ENCODE measurements around the gene CCDC170.
"Not testable (repeated sequence)": the region's sequence is repeated elsewhere in the genome, so short reads cannot be mapped to it uniquely, and the experiment has no call there.

Gene CCDC170, protein sequence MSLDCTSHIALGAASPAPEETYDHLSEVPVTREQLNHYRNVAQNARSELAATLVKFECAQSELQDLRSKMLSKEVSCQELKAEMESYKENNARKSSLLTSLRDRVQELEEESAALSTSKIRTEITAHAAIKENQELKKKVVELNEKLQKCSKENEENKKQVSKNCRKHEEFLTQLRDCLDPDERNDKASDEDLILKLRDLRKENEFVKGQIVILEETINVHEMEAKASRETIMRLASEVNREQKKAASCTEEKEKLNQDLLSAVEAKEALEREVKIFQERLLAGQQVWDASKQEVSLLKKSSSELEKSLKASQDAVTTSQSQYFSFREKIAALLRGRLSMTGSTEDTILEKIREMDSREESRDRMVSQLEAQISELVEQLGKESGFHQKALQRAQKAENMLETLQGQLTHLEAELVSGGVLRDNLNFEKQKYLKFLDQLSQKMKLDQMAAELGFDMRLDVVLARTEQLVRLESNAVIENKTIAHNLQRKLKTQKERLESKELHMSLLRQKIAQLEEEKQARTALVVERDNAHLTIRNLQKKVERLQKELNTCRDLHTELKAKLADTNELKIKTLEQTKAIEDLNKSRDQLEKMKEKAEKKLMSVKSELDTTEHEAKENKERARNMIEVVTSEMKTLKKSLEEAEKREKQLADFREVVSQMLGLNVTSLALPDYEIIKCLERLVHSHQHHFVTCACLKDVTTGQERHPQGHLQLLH

DNA sequence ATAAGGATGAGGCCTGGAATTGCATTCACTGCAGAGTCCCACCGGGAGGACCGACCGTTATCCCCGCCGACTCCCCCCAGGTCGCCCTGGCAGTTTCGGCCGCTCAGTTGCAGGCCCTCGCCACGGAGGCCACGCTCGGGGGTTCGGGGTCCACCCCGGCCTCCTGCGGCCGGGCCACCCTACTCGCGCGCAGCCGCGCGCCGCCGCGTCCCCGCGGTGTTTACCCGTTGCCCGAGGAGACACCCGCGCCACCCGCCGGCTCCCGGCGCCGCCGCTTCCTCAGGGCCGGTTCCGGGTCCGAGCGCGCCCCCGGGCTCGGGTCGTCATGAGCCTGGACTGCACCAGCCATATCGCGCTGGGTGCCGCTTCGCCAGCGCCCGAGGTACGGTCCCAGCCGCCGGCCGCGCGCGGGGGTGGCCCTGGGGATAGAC is at the start of gene CCDC170:
Gene CCDC170 (plus strand): TSS at position 214 of the 431 bp plus-strand sequence. CDS start 112 bp downstream, at position 326.
- DNase-seq (ENCODE audit: low spot score): no peak

DNA sequence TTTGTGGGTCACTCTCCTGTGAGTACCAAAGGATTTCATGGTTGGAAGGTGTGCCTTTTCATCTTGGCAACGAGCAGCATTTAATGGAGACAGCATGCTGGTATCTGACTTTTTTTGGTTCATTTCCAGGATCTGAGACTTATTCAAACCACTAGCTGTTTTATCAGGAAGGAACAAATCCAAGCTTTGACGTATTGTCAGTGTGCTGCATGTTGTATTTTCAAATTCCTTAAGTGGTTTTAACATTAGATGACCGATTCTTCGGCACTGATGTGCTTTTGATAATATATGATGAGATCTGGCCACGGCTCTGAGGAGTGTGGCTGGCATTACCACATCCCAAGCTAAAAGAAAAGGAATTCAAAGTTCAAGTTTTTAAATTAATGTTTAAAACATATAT is 48.3 kb upstream of the CCDC170 start:
- DNase-seq (ENCODE audit: low spot score): no peak

DNA sequence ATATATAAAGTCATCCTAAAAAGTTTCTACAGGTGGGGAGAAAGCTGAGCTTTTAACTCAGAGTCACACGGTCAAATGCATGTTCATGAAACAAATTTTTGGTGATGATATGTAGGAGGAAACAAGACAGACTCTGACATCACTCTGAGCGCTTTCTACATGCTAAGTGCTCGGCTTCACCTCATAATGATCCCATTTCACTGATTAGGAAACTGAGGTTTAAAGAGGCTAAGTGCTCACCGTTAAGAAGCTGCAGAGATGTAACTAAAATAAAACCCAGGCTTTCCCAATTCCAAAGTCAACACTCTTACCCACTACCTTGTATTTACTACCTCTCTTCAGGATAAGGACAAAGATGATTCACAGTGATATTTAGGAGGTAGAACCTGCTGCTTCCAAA is 46.6 kb upstream of the CCDC170 start:
- no peak for DNase-seq (ENCODE audit: low spot score)

DNA sequence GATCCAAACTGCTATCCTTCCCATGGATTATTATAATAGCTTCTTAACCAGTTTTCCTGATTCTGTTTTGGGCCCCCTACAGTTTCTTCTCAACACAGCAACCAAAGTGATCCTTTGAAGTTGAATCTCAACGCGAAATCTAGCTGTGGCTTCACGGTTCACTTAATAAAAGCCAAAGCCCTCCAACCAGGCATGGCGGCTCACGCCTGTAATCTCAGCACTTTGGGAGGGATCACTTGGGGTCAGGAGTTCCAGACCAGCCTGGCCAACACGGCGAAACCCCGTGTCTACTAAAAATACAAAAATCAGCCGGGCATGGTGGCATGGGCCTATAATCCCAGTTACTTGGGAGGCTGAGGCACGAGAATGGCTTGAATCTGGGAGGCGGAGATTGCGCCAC is 45.2 kb upstream of the CCDC170 start:
- no peak for DNase-seq (ENCODE audit: low spot score)

GRCh38 chr6:151450928-151451327 is 42.9 kb upstream of the CCDC170 start:
- not testable (repeated sequence) for DNase-seq (ENCODE audit: low spot score)

DNA sequence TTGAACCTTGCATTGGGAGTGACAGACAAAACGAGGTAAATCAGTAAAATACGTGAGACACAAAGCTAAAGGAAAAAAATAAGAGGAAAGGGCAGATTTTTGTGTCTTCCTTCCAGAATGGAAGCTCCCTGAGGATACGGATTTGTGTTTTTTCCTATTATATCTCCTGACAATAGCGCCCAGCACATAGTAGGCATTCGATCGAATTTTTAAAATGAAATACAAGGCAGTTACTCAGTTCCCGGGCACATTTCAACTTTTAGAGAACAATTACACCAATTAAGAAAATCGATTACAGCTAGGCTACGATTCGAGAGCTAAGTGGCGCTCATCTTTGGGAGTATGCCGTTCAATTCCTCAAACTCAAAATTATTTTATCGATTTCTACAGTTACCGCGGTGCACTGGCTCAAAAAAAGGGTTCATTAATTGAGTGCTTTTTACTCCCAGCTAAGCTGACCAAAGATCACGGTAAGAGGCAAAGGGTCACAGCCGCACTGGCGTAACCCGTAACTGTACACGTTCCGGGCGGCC is 42.3 kb upstream of the CCDC170 start:
- DNase-seq (ENCODE audit: low spot score): no peak

DNA sequence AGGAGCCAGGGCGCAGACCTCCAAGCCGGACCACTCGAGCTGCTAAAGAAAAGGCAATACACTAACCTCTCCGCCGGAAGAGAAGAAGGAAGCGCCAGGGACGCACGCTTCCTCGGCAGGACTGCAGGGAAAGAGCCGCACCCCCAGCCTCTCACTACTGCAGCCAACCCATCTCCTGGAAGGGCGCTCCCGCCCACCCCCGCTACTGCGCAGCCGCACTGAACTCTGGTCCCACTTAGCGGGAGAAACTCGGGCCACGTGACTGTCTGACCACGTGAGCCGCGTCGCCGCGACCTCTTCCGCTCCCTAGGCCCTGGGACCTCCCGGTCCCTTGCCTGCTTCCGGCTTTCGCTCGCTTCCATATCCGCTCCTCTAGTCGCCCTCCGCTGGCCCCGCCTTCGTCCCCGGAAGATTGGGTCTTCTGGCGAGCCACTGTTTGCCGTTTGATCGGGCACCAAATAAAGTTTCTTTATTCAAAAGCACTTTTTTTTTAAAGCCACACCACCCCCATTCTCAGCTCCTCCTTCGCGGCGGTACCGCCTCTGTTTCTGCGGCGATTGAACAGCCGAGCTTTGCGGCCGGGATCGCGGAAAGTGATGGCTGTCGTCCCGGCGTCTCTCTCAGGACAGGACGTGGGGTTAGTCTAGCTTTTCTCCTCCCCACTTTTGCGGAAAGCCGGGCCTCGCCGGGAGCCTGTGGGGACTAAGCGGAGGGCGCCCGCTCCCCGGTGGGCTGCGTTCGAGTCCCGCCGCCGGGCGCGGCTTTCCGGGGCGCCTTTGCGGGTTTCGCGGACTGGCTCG is 41.7 kb upstream of the CCDC170 start, which contains the start of gene RMND1:
Gene RMND1 (minus strand): TSS at position 177 of the 800 bp plus-strand sequence. CDS start 6,315 bp downstream, outside the sequence.
- DNase-seq (ENCODE audit: low spot score): peak; percentile 100

GRCh38 chr6:151452750-151453427 is 40.9 kb upstream of the CCDC170 start:
- no peak for DNase-seq (ENCODE audit: low spot score)

DNA sequence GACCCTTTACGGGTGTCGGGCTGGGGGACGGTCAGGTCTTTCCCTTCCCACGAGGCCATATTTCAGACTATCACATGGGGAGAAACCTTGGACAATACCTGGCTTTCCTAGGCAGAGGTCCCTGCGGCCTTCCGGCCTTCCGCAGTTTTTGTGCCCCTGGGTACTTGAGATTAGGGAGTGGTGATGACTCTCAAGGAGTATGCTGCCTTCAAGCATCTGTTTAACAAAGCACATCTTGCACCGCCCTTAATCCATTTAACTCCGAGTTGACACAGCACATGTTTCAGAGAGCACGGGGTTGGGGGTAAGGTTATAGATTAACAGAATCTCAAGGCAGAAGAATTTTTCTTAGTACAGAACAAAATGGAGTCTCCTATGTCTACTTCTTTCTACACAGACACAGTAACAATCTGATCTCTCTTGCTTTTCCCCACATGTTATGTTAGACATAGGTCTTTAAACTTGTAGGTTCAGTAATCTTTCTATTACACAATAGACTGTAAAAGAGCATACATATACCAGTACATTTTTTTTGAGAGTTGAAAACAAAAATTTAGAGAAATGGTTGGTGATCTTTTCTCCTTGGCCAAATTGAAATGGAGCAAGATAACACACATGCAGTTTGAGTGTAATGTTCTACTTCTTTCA is 37.9 kb upstream of the CCDC170 start:
- DNase-seq (ENCODE audit: low spot score): not testable (repeated sequence)

- DNase-seq (ENCODE audit: low spot score): no peak
Measured at GRCh38 chr6:151461673-151462072, 32.1 kb upstream of the CCDC170 start.

DNA sequence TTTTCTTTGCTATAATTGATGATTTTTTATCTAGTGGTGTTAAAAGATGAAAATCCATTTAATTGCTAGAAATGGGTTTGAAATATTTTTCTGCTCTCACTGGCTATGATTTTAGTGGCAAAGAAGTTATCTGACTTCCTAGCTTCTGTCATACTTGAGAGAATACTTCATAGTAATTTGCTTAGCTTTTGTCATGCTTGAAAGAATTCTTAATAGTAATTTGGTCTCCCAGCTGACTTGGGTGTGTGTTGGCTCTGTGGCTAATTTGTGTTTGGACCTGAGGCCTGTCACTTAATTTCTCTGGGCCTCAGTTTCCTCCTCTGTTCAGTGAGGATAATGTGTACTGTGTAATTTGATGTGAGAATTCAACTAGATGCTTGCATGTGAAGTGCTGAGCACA is 29.1 kb upstream of the CCDC170 start:
- DNase-seq (ENCODE audit: low spot score): no peak

DNA sequence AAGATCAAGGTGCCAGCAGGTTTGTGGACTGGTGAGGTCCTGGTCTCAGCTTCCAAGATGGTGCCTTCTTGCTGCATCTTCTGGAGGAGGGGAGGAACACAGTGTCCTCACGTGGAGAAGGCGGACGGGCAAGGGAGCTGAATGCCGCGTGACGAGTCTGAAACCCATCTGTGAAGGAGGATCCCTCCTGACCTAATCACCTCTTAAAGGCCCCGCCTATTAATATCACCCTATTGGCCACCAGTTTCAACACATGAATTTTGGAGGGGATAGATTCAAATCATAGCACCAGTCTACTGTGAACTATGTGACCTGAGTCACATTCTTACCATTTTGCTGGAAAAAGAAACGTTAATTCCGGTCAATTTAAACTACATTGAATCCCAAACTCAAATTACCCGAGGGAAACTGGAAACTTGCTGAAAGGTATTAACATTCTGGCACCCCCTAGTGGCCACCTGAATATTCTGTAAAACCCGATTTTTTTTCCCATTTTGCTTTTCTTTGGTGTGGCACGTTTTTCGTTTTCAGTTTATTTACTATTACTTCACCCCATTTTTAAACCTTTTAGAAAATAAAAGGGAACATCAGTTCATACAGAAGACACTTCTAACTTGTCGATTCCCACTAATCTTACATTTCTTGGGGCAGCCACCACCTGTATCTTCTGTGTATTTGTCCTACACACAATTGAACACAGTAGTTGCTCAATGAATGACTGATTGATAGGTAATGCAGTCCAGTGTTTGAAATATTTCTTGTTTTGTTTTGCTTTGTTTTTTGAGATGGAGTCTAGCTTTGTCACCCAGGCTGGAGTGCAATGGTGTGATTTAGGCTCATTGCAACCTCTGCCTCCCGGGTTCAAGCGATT is 17.9 kb upstream of the CCDC170 start:
- peak; percentile 65 for DNase-seq (ENCODE audit: low spot score)

GRCh38 chr6:151477726-151478125 is 16.1 kb upstream of the CCDC170 start:
- no peak for DNase-seq (ENCODE audit: low spot score)

DNA sequence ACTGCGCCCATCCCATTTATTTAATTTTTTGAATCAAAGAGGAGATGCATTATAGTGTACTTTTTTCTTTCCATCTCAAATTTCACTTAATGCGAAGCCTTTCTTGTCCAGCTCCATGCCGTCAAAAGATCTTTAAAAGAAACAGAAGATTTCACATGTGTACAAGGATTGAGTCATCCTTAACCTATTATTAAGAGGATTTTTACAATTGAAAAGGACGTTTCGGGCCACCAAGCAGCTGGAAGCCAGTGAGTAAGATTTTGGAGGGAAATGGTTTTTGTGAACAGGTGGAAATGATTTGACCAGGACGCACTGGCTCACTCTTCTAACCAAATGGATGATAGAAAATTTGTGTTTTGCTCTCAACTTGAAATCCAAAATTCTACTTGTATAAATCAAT is 15.1 kb upstream of the CCDC170 start:
- no peak for DNase-seq (ENCODE audit: low spot score)

DNA sequence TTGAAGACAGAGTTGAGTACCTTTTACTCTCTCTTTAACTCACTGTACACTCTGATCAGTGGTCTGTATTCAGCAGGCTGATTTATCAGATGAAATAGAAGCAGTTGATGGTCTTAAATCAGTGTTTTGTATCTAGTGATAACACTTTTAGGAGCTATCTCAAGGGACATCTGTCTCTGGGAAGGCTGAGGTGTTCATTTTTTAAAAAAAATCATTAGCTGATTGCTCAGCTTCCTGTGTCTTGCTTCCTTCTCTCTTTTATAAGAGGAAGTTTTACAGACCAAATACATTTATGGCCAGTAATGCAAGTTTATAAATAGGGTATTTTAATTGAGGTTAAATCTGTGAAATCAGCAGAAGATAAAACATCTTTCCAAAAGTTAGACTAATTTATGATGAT is 12.0 kb upstream of the CCDC170 start:
- peak; percentile 22 for DNase-seq (ENCODE audit: low spot score)

DNA sequence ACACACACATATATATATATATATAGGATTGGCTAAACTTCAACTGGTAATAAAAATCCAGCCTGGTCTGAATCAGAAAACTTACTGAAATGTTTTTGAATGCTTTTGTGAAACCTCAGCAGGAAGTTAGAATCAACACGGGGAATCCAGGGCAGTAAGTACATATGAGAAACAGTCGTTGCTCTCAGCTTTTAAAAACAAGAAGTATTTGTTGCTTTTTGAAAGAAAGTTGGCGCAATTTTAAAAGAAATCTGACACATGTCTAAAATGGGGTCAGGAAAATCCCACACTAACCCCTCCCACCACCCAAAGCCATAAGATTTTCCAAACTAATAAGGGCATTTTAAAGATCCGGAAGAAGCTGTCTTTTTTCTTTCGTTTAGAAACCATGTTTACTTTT is 11.5 kb upstream of the CCDC170 start:
- DNase-seq (ENCODE audit: low spot score): peak; percentile 40

DNA sequence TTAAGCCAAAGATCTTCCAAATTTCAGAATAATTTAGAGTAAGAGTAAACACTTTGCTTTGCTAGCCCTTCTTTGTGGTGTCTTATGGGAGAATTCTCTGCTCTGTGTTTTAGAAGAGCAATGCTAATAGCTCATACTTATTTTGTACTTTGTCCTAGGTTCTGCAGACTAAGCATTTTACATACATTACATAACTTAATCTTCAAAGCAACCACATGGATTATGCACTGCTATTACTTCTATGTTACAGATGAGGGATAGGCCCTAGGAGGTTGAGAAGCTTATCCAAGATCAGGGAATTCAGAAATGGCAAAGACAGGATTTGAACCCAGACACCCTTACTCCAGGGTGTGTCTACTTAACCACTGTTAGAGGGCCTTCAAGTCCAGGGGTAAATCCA is 9.8 kb upstream of the CCDC170 start:
- no peak for DNase-seq (ENCODE audit: low spot score)

DNA sequence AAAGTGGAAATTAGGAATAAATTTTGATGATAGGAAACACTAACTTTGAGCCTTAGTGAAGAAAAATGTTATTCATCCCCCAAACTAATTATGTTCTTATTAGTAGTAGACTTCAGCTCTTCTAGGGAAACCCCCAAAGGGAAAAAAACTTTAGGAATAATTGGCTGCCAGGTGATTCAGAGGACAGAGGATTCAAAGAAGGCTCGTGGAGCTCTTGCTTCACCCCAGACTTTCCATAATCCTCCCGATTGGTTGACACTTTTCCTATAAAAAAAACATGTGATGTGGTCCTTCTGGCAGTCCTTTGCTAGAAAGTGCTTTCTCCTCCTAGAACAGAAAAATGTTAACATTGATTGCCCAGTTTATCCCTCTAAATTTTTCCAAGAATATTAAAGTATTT is 5.6 kb upstream of the CCDC170 start:
- no peak for DNase-seq (ENCODE audit: low spot score)

- no peak for DNase-seq (ENCODE audit: low spot score)
Measured at GRCh38 chr6:151490996-151491395, 2.8 kb upstream of the CCDC170 start.
